ENCODE results near the gene NEDD4. TPM values are rescaled to one million over a fixed set of nuclear protein-coding genes. Genes with fewer than 3 reads are reported as not detected.
A peak's percentile ranks its signal among the peaks of the same experiment; 100 is the strongest.
"Not testable (repeated sequence)": the region's sequence is repeated elsewhere in the genome, so short reads cannot be mapped to it uniquely, and the experiment has no call there.

Gene NEDD4
- total RNA-seq, 2 donors from 2014 or later, result 14.8 to 15.0 TPM

GRCh38 chr15:55990998-55991397, 2.4 kb downstream of the NEDD4 start:
- DNase-seq (ENCODE audit: low spot score in 2 of 2), result no peak
- no peak for ATAC-seq
- peaks cover 3 to 4% of the 10 kb centered on the region in 2 donors for H3K36me3 Mint-ChIP-seq
- peak overlapping the region in 1 of 2 donors; percentile 12 for H3K27ac Mint-ChIP-seq
- H3K9me3 Mint-ChIP-seq, result no peaks in the 10 kb centered on the region

DNA sequence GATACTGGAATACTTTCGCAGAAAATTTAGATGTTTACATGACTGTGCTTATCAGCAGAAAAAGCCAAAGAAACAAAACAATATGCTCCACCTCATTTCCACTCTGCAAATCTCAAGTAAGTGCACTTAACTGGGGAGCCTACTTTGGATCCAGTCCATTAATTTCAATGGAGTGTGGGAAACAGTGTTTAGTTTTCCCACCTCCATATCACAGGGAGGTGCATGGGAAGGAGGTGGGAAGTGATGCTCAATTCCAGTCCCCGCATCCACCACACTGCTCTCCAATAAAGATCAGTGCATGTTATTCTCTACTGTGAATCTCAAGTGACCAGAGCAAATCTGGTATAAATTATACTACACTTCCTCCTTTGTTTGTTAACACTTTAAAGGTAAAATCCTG, 2.9 kb downstream of the NEDD4 start:
- H3K27ac Mint-ChIP-seq, result no peak overlapping the region
- peaks cover 6% of the 10 kb centered on the region in 2 donors for H3K36me3 Mint-ChIP-seq
- no peaks in the 10 kb centered on the region for H3K9me3 Mint-ChIP-seq
- ATAC-seq, result no peak
- no peak for DNase-seq (ENCODE audit: low spot score in 2 of 2)

GRCh38 chr15:55989383-55989782, 4.0 kb downstream of the NEDD4 start:
- Mint-ChIP-seq H3K36me3 (peaks cover 6% of the 10 kb centered on the region in 2 donors), H3K27ac (no peak overlapping the region), H3K9me3 (no peaks in the 10 kb centered on the region)
- no peak for ATAC-seq
- DNase-seq (ENCODE audit: low spot score in 2 of 2), result no peak

DNA sequence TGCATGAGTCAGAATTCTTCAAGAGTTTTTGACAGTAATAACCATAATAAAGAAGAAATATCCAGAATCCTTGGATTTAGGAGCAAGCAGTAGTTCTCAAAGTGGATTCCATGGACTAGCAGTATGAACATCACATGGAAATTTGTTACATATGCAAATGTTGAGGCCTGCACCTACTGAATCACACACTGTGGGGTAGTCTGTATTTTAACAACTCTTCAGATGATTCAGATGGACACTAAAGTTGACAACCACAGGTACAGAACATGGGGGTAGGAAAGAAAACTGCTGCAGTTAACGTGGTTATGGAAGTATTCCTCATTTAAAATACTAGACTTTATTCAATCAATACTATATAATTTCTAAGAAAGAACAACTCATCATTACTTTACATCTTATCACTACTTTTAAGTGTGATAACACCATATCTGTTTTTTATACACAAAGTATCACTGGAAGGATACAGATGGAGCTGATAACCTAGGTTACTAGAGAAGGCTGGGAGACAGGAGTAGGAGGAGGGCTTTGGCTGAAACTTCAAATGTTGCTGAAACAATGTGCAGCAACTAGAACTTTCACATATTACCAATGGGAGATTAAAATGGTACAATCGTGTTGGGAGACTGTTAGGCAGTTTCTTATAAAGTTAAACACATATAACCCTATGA, 11.7 kb downstream of the NEDD4 start:
- Mint-ChIP-seq H3K27ac (no peak overlapping the region), H3K36me3 (peaks cover 6 to 11% of the 10 kb centered on the region in 2 donors), H3K9me3 (peaks cover 0 to 4% of the 10 kb centered on the region in 2 donors)
- DNase-seq (ENCODE audit: low spot score in 2 of 2), result no peak
- ATAC-seq, result peak; percentile 85 to 95

- Mint-ChIP-seq H3K27ac (no peak overlapping the region), H3K9me3 (peaks cover 0 to 4% of the 10 kb centered on the region in 2 donors), H3K36me3 (peaks cover 0 to 5% of the 10 kb centered on the region in 2 donors)
- no peak for DNase-seq (ENCODE audit: low spot score in 2 of 2)
- ATAC-seq, result no peak
These were observed 12.9 kb downstream of the NEDD4 start for GRCh38 chr15:55980511-55980910.

- DNase-seq (ENCODE audit: low spot score in 2 of 2) (no peak), ATAC-seq (no peak)
- Mint-ChIP-seq H3K27ac (no peak overlapping the region), H3K36me3 (no peaks in the 10 kb centered on the region), H3K9me3 (peaks cover 0 to 5% of the 10 kb centered on the region in 2 donors)
These were observed 16.2 kb downstream of the NEDD4 start for GRCh38 chr15:55977231-55977630.

- DNase-seq (ENCODE audit: low spot score in 2 of 2) (no peak), ATAC-seq (peak in 1 of 2 donors; percentile 52)
- no peak overlapping the region for H3K27ac Mint-ChIP-seq
- H3K9me3 Mint-ChIP-seq, result peaks cover 4 to 13% of the 10 kb centered on the region in 2 donors
- peaks cover 5 to 17% of the 10 kb centered on the region in 2 donors for H3K36me3 Mint-ChIP-seq
These were observed 23.1 kb downstream of the NEDD4 start for GRCh38 chr15:55970286-55970685.

GRCh38 chr15:55969582-55969981, 23.8 kb downstream of the NEDD4 start:
- no peak for ATAC-seq
- Mint-ChIP-seq H3K9me3 (peaks cover 4 to 13% of the 10 kb centered on the region in 2 donors), H3K27ac (peak overlapping the region in 1 of 2 donors; percentile 7), H3K36me3 (peaks cover 5 to 17% of the 10 kb centered on the region in 2 donors)
- no peak for DNase-seq (ENCODE audit: low spot score in 2 of 2)

- H3K27ac Mint-ChIP-seq, result no peak overlapping the region
These were observed 24.5 kb downstream of the NEDD4 start for GRCh38 chr15:55968923-55969322.

DNA sequence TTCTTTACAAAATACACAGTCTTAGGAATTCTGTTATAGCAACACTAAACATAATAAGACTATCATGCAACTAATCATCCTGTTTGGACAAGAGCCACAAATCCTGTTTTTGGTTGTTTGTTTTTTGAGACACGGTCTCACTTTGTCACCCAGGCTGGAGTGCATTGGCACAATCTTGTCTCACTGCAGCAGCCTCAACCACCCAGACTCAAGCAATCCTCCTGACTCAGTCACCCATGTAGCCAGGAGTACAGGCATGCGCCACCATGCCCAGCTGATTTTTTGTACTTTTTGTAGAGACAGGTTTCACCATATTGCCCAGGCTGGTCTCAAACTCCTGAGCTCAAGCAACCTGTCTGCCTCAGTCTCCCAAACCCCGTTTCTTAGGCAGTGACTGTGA, 28.3 kb downstream of the NEDD4 start:
- no peak for DNase-seq (ENCODE audit: low spot score in 2 of 2)
- ATAC-seq, result no peak
- Mint-ChIP-seq H3K36me3 (peaks cover 0 to under 1% of the 10 kb centered on the region in 2 donors), H3K27ac (no peak overlapping the region), H3K9me3 (peaks cover 0 to under 1% of the 10 kb centered on the region in 2 donors)

More at GRCh38 chr15:55968923-55969322, 24.5 kb downstream of the NEDD4 start:
- ATAC-seq, result no peak
- DNase-seq (ENCODE audit: low spot score in 2 of 2), result no peak
- Mint-ChIP-seq H3K36me3 (peaks cover 5 to 17% of the 10 kb centered on the region in 2 donors), H3K9me3 (peaks cover 4 to 13% of the 10 kb centered on the region in 2 donors)

DNA sequence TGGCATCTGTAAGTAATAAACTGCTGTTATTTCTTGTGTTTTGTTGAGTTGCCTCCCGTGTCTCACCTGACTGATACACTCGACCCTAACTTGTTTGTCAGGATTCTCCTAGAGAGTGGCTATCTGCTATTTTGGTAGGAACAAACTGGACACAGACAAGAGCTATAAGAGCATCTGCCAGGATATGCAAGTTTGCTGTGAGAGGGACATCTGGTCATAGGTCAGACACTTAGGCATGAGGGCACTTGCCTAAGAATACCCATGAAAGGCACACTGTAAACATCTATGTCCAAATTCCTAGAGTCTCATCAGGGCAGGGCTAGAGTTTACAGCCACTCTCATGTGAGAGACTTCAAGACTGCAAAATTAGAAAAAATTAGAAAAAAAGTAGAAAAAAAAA, 32.5 kb downstream of the NEDD4 start:
- ATAC-seq, result no peak
- DNase-seq (ENCODE audit: low spot score in 2 of 2), result no peak
- H3K36me3 Mint-ChIP-seq, result peaks cover 0 to 9% of the 10 kb centered on the region in 2 donors
- peaks cover 0 to 6% of the 10 kb centered on the region in 2 donors for H3K9me3 Mint-ChIP-seq
- peak overlapping the region in 1 of 2 donors; percentile 13 for H3K27ac Mint-ChIP-seq

DNA sequence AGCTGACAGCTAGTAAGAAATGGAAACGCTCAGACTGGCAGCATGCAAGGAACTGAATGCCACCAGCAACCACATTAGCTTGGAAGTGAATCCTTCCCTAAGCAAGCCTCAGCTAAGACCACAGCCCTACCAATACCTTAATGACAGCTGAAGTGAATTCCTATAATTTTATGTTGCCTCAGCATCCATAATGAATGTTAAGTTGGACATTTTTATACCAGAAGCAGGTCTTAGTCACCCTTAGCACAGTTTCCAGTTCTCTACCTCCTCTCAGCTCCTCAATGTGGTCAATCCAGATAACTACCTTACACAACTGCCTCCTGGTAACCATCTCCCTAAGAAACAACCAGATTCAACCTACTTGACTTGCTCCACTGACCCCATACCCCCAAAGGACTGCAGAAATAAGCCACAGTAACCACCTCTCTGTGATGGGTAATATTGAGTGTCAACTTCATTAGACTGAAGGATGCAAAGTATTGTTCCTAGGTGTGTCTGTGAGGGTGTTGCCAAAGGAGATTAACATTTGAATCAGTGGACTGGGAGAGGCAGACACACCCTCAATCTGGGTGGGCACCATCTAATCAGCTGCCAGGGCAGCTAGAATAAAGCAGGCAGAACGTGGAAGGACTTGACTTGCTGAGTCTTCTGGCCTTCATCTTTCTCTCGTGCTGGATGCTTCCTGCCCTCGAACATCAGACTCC, 33.5 kb downstream of the NEDD4 start:
- Mint-ChIP-seq H3K27ac (no peak overlapping the region), H3K9me3 (peaks cover 0 to 6% of the 10 kb centered on the region in 2 donors), H3K36me3 (peaks cover 0 to 9% of the 10 kb centered on the region in 2 donors)
- DNase-seq (ENCODE audit: low spot score in 2 of 2) (no peak), ATAC-seq (no peak)

DNA sequence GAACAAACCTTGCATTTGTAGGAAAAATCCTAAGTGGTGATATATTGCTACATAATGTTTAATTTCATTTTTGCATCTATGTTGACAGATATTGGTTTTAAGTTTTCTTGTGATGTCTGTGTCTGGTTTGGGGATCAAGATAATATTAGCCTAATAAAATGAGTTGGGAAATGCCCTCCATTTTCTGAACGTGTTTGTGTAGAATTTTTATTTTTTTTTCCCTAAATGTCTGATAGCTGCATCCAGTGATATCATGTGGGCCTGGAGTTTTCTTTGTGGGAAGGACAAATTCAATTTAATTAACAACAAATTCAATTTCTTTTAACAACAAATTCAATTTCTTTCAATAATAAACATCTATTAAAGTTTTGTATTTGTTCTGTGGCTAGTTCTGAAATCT, 35.1 kb downstream of the NEDD4 start:
- H3K36me3 Mint-ChIP-seq, result peaks cover 0 to 9% of the 10 kb centered on the region in 2 donors
- DNase-seq (ENCODE audit: low spot score in 2 of 2), result no peak
- no peak for ATAC-seq
- H3K27ac Mint-ChIP-seq, result no peak overlapping the region
- peaks cover 0 to 6% of the 10 kb centered on the region in 2 donors for H3K9me3 Mint-ChIP-seq

DNA sequence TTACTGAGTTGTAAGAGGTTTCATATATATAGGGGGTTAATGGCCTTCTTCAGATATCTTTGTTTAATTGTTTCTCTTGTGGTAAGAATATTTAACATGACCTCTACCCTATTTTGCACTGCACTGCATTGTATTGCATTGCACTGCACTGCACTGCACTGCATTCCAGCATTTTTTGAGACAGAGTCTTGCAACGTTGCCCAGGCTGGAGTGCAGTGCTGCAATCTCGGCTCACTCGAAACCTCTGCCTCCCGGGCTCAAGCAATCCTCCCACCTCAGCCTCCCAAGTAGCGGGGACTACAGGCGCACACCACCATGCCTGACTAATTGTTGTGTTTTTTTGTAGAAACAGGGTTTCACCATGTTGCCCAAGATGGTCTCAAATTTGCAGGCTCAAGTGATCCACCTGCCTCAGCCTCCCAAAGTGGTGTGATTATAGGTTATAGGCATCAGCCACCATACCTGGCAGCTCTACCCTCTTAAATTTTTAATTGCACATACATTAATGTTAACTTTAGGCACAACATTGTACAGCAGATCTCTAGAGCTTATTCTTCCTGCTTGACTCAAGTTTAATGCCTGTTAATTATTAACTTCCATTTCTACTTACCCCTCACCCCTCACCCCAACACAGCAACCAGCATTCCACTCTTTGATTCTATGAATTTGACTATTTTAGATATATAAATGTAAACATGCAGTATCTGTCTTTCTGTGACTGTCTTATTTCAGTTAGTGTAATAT, 38.4 kb downstream of the NEDD4 start:
- ATAC-seq (no peak), DNase-seq (ENCODE audit: low spot score in 2 of 2) (no peak)
- no peak overlapping the region for H3K27ac Mint-ChIP-seq
- peaks cover 0 to 6% of the 10 kb centered on the region in 2 donors for H3K9me3 Mint-ChIP-seq
- peaks cover 0 to 17% of the 10 kb centered on the region in 2 donors for H3K36me3 Mint-ChIP-seq

DNA sequence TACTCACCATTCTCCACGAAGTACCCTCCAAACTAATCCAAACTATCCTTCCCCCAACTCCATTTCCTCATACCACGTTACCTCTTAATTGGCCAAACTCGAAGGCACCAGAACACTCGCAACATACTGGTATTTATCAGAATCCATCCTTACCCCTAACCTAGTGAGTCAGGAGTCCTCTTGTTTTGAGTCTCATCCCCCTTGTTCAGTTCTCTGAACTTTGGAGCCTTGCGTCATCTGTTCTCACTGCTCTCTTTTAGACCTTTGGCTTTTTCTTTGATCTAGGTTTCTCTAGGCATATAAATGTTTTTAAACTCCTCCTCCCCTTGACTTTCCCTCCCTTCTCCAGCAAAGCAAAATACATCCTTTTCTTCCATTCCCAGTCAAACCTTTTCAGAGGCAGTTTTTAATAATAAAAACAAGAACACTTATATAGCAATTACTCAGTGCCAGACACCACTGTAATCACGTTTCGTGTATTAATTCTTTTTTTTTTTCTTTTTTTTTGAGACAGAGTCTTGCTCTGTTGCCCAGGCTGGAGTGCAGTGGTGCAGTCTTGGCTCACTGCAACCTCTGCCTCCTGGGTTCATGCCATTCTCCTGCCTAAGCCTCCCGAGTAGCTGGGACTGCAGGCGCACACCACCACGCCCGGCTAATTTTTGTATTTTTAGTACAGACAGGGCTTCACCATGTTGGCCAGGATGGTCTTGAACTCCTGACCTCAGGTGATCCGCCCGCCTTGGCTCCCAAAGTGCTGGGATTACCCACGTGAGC, 40.7 kb downstream of the NEDD4 start:
- ATAC-seq, result peak in 1 of 2 donors; percentile 28
- H3K27ac Mint-ChIP-seq; H3K9me3 Mint-ChIP-seq; DNase-seq (ENCODE audit: low spot score in 2 of 2): not testable (repeated sequence)
- H3K36me3 Mint-ChIP-seq, result peaks cover 9 to 24% of the 10 kb centered on the region in 2 donors

DNA sequence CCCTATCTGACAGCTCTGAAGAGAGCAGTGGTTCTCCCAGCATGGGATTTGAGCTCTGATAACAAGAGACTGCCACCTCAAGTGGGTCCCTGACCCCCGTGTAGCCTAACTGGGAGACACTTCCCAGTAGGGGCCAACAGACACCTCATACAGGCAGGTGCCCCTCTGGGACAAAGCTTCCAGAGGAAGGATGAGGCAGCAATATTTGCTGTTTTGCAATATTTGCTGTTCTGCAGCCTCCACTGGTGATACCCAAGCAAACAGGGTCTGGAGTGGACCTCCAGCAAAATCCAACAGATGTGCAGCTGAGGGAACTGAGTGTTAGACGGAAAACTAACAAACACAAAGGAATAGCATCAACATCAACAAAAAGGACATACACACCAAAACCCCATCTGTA, 48.8 kb downstream of the NEDD4 start:
- not testable (repeated sequence) for ATAC-seq; DNase-seq (ENCODE audit: low spot score in 2 of 2); H3K27ac Mint-ChIP-seq; H3K9me3 Mint-ChIP-seq
- H3K36me3 Mint-ChIP-seq, result peaks cover 42 to 52% of the 10 kb centered on the region in 2 donors

Measured in activated naive CD4-positive, alpha-beta T cell treated with anti-CD3 and anti-CD28 coated beads, Interleukin-2, amount 50 U/mL, for 72 hours (primary cell).